ENCODE results near the gene CYLD.
A peak's percentile ranks its signal among the peaks of the same experiment; 100 is the strongest.

The CYLD gene

DNA sequence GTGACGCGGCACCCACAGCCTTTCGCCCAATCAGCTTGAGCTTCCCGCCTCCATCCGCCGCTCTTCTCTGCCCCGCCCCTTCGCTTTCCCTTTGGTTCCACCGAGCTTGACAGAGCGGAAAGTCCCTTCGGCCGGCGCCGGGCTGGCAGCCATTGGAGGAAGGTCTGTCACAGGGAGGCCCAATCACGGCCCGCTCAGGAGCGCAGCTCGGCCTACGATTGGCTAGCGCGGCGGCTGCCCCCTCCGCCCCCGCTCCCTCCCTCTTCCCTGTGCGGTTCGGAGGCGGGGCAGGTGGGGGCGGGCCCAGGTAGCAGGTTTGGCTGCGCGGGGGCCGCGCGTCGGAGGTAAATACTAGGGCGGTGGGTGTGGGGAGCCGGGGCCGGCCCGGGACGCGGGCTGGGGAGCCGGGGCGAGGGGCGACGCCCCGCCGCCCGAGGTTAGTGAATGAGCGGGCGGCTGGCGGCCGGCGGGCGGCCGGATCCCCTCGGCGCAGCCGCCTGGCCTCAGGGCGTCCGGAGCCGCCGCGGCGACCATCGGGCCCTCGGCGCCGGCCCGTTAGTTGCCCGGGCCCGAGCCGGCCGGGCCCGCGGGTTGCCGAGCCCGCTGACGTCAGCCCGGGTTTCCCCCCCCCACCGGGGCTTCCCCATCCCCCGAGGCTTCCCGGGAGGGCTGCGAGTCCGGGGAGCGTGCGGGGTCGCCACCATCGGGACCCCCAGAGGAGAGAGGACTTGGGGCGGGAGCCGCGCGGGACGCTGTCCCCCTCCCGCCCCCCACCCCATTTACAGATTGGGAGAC is at the start of gene CYLD:
Gene CYLD (plus strand): TSS at position 306 of the 795 bp plus-strand sequence. CDS start 7,613 bp downstream, outside the sequence.
- DNase-seq: peak; percentile 100

DNA sequence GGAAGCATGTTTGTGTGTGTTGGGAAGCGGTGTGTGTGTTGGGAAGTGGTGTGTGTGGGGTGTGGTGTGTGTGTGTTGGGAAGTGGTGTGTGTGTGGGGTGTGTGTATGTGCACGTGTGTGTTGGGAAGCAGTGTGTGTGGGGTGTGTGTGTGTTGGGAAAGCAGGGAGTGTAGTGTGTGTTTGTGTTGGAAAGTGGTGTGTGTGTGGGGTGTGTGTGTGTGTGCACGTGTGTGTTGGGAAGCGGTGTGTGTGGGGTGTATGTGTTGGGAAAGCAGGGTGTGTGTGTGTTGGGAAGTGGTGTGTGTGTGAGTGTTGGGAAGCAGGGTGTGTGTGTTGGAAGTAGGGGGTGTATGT is 49.3 kb upstream of the CYLD start:
- peak; percentile 47 for DNase-seq

DNA sequence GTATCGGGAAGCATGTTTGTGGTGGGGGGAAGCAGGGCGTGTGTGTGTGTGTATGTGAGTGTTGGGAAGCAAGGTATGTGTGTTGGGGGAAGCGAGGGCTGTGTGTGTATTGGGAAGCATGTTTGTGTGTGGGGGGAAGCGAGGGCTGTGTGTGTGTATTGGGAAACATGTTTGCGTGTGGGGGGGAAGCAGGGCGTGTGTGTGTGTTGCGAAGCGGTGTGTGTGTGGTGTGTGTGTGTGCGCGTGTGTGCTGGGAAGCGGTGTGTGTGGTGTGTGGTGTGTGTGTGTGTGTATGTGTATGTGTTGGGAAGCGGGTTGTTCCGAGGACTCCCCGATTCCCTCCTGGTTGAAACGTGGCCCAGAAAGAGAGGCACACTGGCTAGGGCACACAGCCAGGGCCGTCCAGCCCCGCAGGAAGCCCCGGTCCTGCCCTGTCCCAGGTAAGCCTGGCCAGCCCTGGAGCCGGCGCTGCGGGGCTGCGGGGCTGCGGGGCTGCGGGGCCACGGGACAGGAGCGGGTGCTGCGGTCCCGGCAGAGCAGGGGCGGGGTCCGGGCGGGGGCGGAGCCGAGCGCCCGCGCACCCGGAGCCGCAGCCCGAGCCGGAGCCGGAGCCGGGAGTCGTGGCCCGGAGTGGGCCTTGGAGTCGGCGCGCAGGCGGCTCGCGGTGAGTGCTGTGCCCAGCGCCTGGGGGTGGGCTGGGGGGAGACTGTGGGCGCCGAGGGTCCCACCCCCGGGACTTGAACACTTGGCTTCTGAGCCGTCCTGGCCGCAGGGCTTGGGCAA is 48.7 kb upstream of the CYLD start, which contains the start of gene NOD2:
Gene NOD2 (plus strand): TSS at position 608 of the 783 bp plus-strand sequence. CDS start 5,890 bp downstream, outside the sequence.
- DNase-seq: peak; percentile 81

DNA sequence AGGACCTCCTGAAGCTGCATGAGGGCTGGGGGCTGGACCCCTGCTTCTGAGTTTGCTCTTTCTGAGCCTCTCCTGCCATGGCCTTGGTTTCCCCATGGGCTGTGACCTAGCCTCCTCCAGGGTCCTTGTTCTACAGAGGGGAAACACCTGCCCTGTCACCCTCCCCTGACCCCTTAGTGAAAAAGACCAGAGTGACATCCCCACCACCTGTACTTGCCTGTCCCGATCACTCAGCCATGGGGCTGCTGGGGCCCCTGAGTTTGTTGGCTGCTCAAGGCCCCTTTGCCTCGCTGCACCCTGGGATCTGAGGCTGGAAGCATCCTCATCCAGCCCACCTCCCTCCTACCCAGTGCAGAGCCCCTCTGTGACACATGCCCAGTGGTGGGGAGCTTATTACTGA is 47.7 kb upstream of the CYLD start:
- peak; percentile 62 for DNase-seq

DNA sequence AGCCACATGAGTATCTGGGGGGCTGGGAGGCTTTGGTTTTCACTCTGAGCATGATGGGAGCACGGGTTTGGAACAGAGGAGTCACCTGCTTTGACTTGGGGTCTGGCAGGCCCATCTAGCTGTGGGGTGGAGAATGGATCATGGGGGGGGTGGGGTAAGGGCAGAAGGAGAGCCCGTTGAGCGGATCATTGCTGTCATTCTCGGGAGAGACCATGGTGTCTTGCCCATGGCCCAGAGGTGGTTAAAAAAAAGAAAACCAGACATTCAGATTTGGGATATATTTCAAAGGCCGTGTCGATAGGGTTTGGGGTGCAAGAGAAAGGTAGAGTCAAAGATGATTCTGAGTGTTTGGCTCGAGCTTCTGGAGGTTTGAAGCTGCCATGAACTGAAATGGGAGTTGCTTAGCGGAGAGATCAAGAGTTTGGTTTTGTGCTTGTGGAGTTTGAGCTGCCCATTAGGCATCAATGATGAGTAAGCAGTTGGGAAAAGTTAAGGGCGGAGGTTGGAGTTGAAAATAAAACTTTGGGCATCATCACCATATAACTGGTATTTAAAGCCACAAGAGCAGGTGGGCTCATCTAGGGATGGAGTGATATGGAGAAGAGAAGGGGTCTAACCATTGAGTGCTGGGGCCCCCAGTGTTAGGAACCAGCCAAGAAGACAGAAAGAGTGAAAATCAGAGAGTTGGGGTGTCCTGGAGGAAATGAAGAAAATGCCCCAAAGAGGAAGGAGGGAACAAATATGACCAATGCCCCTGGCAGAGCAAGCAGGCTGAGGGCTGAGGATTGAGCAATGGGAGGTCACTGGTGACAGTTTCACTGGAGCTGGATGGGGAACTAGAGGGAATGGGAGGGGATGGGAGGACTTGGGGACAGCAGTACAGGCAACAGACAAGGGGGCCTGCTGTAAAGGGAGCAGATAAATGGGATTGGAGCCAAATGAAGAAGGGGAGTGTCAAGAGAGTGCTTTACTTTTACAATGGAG is 46.6 kb upstream of the CYLD start:
- peak; percentile 52 for DNase-seq

DNA sequence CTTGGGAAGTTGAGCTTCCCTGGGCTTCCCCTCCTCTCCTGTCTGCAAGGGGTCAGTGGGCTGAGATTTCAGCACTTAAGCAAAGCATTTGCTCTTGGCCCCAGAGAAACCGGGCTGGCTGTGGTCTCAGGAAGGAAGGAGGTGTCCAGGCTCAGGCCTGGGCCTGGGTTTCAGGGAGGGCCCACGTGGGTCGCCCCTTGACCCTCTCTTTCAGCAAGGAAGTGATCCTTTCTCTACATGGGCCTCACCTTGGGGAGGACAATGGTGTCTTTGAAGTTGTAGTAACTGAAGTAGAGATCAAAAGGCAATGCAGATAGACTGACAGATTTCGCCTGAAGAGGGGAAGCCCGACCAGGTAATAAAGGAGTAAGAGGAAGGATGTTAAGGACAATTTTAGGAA is 45.8 kb upstream of the CYLD start:
- no peak for DNase-seq

DNA sequence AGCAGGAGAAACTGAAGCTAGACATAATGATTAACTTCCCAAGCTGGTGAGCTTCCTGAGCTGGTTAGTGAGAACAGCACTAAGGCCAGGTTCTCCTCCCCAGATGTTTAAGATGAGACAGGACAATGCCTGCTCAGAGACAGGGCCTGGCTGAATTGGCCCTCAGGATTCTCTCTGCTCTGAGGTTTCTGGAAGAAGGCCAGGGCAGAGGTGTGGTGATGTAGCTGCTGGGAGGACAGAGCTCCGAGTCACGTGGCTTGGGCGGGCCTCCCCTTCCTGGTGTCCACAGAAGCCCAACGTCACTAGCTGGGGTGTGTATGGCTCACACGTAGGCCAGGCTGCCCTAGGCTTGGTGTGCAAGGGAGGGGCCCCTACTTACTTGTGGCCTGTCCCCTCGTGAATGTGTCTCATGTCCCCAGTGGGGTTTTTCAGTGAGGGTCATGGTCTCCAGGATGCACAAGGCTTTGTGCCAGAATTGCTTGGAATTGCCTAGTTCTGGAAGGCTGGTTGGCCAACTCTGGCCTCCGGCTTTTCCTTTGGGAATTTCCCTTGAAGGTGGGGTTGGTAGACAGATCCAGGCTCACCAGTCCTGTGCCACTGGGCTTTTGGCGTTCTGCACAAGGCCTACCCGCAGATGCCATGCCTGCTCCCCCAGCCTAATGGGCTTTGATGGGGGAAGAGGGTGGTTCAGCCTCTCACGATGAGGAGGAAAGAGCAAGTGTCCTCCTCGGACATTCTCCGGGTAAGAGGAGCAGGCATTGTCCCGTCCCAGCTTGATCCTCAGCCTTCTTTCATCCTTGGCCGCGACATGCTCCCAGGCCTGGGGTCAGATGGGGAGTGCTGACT is 45.1 kb upstream of the CYLD start:
- DNase-seq: peak; percentile 86

DNA sequence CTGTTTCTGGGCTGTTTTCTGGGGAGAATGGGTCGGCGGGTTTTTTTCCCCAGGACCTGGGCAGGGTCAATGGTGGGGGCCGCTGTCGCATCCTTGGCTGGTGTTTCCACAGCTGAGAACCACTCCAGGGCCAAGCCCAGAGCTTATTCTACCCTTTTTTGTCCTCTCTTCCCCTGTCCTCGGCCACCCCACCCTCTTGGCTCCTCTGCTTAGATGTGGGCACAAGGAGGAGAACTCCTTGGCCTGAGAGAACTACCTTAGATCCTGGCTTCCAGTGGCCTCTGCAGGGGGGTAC is 44.5 kb upstream of the CYLD start:
- DNase-seq: no peak

DNA sequence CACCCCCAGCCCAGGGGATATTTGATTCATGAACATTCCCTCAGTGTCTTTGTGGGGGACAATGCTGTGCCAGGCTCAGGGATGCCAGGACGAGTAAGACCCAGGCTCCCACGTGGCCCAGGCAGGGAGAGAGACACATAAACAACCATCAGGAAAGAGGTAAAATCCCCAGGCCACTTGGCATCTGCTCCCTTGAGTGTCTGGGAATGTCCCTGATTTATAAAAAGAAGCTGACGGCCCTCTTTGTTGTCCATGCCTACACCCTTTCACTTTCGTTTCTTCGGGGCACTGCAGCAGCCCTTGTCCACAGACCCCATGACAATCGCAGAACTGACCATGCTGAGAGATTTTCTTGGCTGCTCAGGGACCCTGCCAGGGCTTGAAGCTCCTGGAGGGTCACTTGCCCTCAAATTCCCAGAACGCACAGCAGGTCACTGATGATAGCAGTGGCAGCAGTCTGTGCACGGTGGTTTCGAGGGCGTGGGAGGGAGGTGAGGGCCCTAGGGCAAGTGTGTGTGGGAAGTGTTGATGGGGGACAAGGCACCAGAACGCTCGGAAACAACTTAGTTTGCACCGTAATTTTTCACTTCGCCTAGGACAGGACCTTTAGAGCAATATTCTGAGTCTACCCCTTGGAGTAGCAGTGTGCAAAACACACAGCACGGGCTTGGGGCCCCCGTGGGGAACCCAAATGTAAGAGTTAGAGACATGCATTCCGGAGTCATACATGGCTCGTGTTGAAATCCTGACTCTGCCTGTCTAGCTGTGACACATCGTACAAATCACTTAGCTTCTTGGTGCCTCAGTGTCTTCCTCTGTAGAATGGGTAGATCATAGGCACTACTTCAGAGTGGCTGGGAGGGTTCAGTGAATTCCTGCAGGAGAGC is 43.8 kb upstream of the CYLD start:
- DNase-seq: peak; percentile 86

DNA sequence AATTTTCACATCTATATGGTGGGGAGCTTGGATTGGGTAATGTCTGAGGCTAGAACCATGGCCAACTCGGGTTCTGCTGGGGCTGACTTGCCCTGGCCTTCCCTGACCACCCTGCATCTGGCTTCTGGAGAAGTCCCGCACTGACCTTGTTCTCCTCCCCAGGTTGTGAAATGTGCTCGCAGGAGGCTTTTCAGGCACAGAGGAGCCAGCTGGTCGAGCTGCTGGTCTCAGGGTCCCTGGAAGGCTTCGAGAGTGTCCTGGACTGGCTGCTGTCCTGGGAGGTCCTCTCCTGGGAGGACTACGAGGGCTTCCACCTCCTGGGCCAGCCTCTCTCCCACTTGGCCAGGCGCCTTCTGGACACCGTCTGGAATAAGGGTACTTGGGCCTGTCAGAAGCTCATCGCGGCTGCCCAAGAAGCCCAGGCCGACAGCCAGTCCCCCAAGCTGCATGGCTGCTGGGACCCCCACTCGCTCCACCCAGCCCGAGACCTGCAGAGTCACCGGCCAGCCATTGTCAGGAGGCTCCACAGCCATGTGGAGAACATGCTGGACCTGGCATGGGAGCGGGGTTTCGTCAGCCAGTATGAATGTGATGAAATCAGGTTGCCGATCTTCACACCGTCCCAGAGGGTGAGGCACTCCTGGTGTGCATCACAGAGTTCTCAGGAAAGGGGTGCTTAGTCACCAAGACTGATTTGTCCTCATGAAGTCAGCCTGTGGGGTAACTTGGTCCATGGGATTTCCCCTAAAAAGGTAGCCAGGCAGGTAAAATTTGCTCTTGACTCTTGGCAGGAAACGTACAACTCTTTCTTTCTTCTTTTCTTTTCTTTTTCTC is 42.3 kb upstream of the CYLD start:
- DNase-seq: peak; percentile 88

DNA sequence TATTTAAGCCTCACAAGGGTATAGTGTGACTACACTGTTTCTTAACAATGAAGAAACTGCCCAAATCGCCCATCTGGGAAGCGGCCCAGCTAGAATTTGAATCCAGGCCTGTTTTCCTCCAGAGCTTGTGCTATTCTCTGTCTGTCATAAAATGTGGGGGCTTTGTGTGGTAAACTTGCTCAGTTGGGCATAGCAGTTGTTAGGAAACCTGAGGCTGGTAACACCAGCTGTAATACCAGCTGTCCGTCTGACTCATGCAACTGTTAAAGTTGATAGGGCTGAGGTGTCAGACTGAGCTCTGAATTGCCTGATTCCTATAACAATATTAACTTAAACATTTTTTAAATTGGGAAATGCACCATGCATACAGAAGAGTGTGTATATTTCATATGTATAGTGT is 39.2 kb upstream of the CYLD start:
- no peak for DNase-seq

DNA sequence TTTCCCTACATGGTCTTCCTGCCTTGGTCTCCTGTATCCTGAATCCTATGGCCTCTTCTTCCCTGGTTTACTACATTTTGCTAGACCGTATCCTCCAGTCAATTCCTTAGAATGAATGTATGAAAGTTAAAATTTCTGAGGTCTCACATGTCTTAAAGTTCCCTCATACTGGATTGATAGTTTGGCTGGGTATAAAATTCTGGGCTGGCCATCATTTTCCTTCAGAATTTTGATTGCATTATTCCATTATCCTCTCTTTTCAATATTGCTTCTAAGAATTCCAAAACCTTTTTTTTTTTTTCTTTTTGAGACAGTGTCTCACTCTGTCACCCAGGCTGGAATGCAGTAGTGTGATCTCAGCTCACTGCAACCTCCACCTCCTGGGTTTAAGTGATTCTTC is 37.6 kb upstream of the CYLD start:
- no peak for DNase-seq

DNA sequence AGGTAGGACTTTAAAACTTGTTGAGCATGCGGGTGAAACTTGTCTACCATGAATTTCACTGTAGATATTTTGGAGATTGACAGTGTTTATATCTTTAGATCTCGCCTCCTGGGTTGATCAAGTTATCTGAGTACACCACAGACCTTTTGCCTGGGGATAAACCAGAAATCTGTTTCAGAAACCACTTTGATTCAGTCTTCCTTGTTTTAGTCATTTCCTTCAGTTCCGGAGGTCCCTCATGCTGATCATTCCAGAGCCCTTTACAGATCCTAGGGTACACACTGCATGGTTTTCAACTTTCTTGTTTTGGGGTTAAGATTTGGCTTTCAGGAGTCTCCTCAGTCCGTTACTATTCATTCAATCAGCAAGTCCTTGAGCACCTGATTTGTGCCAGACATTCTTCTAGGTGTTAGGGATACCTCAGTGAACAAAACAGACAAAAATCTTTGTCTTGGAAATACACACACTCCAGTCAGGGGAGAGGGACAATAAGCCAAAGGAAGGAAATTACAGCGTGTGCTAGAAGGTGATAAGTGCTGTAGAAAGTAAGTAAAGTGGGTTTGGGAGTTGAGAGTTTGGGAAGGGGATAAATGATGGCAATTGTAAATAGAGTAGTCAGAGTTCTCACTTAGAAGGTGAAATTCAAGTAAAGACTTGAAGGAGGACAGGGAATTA is 36.3 kb upstream of the CYLD start:
- DNase-seq: no peak

DNA sequence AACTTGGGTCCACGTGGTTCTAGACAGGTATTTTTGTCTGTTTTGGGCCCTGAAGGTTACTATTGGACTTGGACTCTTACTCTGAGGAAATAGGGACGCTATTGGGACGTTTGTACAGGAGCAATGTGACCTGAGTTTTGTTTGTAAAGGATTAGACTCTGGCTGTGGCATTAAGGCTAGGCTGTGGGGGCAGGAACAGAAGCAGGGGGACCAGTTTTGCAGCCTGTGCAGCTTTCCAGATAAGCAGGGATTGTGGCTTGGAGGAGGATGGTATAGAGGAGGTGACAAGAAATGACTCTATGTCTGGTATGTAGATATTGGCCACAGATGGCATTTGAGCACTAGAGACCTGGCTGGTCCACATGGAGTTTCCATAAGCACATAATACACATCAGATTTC is 35.6 kb upstream of the CYLD start:
- no peak for DNase-seq

DNA sequence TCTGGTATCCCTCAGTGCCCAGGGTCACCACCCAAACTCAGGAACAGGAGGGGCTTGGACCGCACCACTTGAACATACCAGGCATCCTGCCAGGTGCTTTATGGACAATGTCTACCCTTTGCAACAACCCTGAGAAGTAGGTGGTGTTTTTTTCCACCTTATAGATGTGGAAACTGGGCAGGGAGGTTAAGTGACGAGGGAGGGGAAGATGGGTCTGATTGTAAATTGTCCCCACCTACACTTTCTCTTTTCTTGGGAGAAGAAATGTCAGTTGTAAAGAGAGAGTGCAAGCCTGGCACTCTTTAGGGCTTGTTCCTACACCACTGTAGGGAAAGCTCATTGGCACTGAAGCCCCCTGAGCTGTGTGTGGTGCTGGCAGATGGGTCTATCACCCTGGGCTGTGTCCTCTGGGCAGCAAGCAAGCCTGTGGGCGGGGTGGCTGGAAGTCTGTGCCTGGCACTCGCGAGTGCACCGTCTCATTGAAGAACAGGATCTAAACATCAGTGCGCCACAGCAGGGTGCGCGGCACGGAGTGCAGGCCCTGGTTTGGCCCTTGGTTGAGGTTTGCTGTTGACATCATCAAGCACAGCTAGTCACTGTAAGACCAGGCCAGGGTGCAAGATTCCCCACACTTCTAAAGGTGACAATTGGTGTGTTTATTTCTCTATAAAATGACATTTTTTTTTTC is 33.4 kb upstream of the CYLD start:
- peak; percentile 75 for DNase-seq

DNA sequence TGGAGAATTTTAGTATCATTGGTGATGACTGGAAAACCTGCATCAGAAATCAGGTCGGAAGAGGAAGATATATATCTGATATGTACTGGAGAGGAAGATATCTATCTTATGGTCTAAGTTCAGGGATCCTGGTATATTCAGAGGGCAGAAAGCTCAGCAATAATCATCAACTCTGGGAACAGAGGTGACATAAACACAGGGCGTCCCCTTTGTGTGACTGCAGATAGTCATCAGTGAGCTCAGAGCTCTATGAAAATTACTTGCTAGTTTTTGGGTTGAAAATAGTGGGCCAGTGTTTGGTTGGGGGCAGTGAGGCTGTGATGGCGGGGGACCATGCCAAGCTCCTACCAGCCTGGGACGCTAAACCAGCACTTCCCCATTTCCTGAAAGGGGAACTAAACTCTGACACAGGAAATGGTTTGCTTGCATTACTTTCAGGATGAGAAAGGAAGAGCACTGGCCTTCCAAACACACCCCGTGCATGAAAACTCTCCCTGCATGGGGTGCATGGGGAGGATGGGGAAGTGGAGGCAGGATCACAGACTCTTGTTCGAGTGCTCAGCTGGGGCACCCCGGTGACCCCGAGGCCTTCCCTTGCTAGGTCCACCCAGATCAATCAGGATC is 32.7 kb upstream of the CYLD start:
- DNase-seq: no peak

DNA sequence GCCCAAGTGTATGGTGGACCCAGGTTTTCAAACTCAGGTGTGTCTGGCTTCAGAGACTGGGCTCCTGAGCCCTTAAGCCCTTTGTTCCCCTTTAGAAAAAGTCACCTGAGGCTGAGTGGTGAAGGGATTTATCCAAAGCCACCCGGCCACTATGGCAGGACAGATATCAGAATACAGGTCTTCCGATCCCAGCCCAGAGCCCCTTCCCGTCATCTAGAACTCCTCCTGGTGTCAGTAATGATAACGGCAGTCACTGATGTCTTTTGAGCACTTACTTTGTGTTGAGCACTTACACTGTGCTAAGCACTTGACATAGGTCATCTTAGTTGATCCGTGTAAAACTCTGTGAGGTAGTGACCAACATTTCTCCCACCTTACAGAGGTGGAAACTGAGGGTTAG is 31.9 kb upstream of the CYLD start:
- no peak for DNase-seq

DNA sequence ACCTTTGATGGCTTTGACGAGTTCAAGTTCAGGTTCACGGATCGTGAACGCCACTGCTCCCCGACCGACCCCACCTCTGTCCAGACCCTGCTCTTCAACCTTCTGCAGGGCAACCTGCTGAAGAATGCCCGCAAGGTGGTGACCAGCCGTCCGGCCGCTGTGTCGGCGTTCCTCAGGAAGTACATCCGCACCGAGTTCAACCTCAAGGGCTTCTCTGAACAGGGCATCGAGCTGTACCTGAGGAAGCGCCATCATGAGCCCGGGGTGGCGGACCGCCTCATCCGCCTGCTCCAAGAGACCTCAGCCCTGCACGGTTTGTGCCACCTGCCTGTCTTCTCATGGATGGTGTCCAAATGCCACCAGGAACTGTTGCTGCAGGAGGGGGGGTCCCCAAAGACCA is 30.8 kb upstream of the CYLD start:
- no peak for DNase-seq
